ENCODE measurements around the gene TNNT2. TPM values are rescaled to one million over a fixed set of nuclear protein-coding genes. Genes with fewer than 3 reads are reported as not detected.

The TNNT2 gene
- total and polyA plus RNA-seq, 2 of the 8 experiments (the other 6 are each of a cell fraction or from before 2014, with no cell fraction given) = 3.1 to 21.0 TPM

- TF ChIP-seq, protein P1, sequence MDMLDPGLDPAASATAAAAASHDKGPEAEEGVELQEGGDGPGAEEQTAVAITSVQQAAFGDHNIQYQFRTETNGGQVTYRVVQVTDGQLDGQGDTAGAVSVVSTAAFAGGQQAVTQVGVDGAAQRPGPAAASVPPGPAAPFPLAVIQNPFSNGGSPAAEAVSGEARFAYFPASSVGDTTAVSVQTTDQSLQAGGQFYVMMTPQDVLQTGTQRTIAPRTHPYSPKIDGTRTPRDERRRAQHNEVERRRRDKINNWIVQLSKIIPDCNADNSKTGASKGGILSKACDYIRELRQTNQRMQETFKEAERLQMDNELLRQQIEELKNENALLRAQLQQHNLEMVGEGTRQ (IDR thresholded peaks at IDR 0.05; ENCODE audit: low read length) = no peak
- TF ChIP-seq BACH1 (IDR thresholded peaks at IDR 0.05; ENCODE audit: low read length) = no peak
- no peak for TF ChIP-seq CHD2 (IDR thresholded peaks at IDR 0.05; ENCODE audit: low read length)
- no peak for TF ChIP-seq JUND (IDR thresholded peaks at IDR 0.05; ENCODE audit: low read length)
- no peak for TF ChIP-seq RBBP5 (IDR thresholded peaks at IDR 0.05; ENCODE audit: borderline replicate concordance, low read depth, low read length)
- no peak for TF ChIP-seq FOSL1 (IDR thresholded peaks at IDR 0.05; ENCODE audit: insufficient read depth, low read depth, low read length)
- TF ChIP-seq CBX5 (IDR thresholded peaks at IDR 0.05; ENCODE audit: low read depth, low read length) = no peak
- 0 out of 2 replicates have a peak, but pooled peaks have one; percentile 24 for TF ChIP-seq EGR1 (IDR thresholded peaks at IDR 0.05; ENCODE audit: borderline replicate concordance, low read depth, low read length)
- no peak for TF ChIP-seq RNF2 (IDR thresholded peaks at IDR 0.05; ENCODE audit: borderline replicate concordance, low read depth, low read length, missing control alignments, poor library complexity, severe bottlenecking)
- no peak for TF ChIP-seq PHF8 (conservative IDR thresholded peaks at IDR 0.05; ENCODE audit: low read depth, low read length)
- no peak for TF ChIP-seq KDM4A (IDR thresholded peaks at IDR 0.05; ENCODE audit: low read depth, low read length, severe bottlenecking)
- no peak for TF ChIP-seq JUN (IDR thresholded peaks at IDR 0.05; ENCODE audit: low read depth, low read length)
- no peak for TF ChIP-seq KDM1A (IDR thresholded peaks at IDR 0.05; ENCODE audit: borderline replicate concordance, low read length)
- no peak for TF ChIP-seq RFX5 (IDR thresholded peaks at IDR 0.05; ENCODE audit: borderline replicate concordance, low read depth, low read length)
- TF ChIP-seq SP2 (IDR thresholded peaks at IDR 0.05; ENCODE audit: low read length) = no peak
- TF ChIP-seq SIX5 (IDR thresholded peaks at IDR 0.05; ENCODE audit: low read depth, low read length) = no peak
Measured at GRCh38 chr1:201347498-201348210, 29.8 kb downstream of the TNNT2 start (continued).

Measured in H1 (cell line).